Raji (cell line): Measurements from ENCODE around the gene DHPS.

Experiments
- POLR2A ChIP-seq: IDR thresholded peaks from 2 replicates; pipeline ENCODE4 v1.6.1; 2011; ENCODE audit warnings: low read depth, low read length, control low read depth; ENCODE audit not compliant: insufficient read depth

DHPS gene

GRCh38 chr19:12711187-12711586 lies 29.5 kb upstream of the DHPS start:
- no peak for TF ChIP-seq POLR2A

DNA sequence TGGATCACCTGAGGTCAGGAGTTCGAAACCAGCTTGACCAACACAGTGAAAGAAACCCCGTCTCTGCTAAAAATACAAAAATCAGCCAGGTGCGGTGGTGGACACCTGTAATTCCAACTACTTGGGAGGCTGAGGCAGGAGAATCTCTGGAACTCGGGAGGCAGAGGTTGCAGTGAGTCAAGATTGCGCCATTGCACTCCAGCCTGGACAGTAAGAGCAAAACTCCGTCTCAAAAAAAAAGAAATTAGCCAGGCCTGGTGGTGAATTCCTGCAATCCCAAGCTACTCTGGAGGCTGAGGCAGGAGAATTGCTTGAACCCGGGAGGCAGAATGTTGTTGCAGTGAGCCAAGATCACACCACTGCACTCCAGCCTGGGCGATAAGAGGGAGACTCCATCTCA lies 27.0 kb upstream of the DHPS start:
- TF ChIP-seq POLR2A: no peak

GRCh38 chr19:12706332-12706718 lies 24.6 kb upstream of the DHPS start:
- no peak for TF ChIP-seq POLR2A

GRCh38 chr19:12705654-12706331 lies 24.1 kb upstream of the DHPS start:
- no peak for TF ChIP-seq POLR2A

- TF ChIP-seq POLR2A: no peak
Observed at GRCh38 chr19:12705169-12705568, 23.5 kb upstream of the DHPS start.

DNA sequence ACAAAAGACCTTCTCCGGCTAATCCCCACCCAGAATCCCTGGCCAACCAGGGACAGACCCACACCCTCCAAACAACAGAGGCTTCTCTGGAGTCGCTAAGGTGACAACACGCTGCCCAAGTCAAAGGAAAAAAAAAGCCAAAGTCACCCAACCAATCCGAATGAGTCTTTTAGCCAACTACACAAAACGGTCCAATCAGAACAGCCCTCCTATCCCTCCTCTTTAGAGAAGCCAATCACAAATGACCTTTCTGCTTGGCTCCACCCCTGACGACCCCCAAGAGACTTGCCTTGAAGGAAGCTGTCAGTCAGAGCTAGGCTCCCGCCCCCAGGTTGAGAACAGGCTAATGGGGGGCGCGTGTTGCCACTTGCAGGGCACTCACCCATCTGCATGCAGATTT lies 21.4 kb upstream of the DHPS start:
- TF ChIP-seq POLR2A: no peak

DNA sequence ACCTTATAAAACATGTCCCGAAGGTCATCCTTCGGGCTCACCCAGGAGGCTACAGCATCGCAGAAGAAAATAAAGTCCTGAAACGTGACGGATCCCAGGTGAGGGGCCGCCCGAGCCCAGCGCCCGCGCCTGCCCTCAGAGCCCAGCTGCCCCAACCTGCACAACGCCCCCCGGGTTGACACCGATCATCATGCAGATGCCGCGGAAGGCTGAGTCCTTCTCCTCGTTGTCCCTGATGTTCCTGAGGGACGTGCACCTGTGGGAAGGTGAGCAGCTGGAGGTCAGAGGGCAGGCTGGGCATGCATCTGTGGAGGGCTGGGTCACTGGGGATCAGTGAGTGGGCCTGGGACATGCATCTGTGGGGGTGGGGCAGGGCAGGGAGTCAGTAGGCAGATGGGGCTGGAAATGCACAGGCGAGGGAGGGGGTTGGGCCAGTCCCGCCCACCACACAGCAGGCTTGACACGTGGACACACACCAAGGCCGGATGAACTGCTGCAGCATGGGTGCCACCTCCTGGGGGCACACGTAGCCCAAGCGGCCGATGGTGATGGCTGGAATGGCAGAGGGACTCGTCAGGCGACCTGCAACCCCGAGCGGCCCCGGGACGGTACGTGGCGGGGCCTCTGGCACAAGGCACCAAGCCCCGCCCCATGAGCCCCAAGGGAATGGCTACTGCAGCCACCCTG lies 20.1 kb upstream of the DHPS start:
- no peak for TF ChIP-seq POLR2A

DNA sequence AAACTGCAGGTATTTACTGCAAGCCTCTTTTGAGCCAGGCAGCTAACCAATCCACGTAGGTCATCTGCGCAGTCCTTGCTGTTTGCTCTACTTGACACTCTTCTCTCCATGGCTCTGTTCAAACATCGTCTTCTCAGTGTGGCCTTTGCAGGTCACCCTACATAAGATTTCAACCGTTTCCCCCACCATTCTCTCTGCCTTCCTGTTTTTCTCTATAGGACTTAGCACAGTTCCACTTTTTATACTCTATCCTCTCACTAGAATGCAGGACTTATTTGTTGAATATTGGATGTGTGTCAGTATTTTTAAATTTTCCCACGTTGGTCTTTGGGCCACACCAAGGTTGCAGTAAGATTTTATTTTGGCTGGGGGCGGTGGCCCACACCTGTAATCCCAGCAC lies 16.5 kb upstream of the DHPS start:
- TF ChIP-seq POLR2A: no peak

GRCh38 chr19:12696366-12697335 lies 15.0 kb upstream of the DHPS start, which contains the start of gene FBXW9:
FBXW9 (minus strand) TSS chr19:12696631; CDS start chr19:12696581, 50 bp downstream.
- peak; percentile 71 for TF ChIP-seq POLR2A

DNA sequence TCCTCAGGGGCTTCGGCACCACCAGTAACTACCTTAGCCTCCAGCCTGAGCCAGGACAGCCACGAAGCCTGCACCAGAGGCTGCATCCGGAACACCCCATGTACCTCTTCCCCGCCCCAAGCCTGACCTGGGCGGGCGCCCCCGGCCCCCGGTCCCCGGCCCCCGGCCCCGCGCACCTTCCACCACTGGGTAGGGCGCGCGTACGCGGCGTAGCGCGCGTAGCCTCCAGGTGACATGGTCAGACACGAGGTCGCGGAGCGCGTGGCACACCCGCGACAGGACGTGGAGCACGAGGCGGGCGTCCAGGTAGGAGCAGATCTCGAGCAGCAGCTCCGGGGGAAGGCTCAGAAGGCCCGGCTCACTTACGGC lies 14.3 kb upstream of the DHPS start:
- TF ChIP-seq POLR2A: no peak

DNA sequence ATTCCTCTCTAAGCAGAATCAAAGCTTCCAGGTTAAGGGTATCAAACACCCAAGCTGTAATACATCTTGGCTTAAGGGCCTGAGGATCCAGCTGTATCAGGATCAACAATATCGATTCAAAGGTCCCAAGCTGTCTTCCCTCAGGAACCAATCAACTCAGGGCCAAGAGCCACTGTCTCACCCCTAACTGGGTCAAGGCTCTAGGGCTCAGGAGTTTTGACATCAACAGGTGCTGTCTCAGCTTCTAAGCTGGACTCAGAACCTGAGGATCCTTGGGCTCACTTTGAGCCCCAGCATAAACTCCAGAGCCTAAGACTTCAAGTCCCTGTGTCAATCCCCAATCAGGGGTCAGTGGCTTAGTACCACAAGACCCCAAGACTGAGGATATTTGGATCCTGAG lies 13.8 kb upstream of the DHPS start:
- TF ChIP-seq POLR2A: no peak

DNA sequence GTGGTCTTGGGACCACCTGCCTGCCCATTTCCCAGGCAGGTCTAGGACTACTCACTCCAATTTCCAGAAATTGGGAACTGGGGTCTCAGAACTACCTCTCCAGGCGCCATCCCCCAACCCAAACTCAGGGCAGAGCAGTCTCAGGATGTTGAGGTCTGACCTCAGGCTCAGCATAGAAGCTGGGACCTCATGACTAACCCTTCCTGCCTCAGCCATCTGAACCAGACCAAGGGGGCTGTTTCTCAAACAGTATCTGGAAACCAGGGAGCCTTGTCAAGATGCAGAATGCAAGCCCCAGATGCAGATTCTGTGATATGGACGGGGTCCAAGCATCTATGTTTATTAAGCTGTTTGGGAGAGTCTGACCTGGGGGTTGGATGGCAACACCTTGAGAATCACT lies 13.4 kb upstream of the DHPS start:
- no peak for TF ChIP-seq POLR2A

GRCh38 chr19:12694641-12695040 lies 13.0 kb upstream of the DHPS start:
- no peak for TF ChIP-seq POLR2A

- no peak for TF ChIP-seq POLR2A
Observed at GRCh38 chr19:12692960-12693359, 11.3 kb upstream of the DHPS start.

GRCh38 chr19:12689581-12690216 lies 8.0 kb upstream of the DHPS start:
- no peak for TF ChIP-seq POLR2A
